GM20000 (cell line): ENCODE results near the gene ZNF787.

Source experiments
- DNase-seq: peaks from one replicate; pipeline ENCODE4 v3.0.0; 2012; ENCODE audit warnings: low spot score
- TF ChIP-seq, protein P1 (sequence below): IDR thresholded peaks from 2 replicates; pipeline ENCODE4 v1.5.1; 2012; ENCODE audit warnings: mild to moderate bottlenecking, control low read depth; ENCODE audit errors: extremely low read depth, missing control alignments

The ZNF787 gene

DNA sequence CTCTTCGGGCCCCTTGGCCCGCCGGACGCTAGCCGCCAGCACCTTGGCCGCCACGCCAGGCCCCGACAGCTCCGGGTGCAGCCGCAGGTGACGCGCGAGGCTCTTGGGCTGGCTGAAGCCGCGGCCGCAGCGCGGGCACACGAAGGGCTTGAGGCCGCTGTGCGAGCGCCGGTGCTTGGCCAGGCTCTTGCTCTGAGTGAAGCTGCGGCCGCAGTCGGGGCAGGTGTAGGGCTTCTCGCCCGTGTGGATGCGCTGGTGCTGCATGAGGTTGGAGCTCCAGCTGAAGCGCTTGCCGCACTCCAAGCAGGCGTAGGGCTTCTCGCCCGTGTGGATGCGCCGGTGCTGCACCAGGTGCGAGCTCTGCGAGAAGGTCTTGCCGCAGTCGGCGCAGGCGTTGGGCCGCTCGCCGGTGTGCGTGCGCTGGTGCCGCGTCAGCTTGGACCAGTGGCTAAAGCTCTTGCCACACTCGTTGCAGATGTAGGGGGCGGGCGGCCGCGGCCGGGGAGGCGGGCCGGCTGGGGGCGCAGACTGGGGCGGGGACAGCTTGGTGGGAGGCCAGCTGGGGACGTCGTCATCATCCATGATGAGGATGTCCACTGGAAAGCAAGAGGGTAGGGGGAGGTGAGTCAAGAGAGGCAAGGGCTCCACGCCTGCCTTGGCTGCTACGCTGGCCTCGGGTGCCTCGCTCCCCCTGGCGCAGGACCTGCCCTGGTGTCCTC lies 32.4 kb downstream of the ZNF787 start:
- TF ChIP-seq, protein P1, sequence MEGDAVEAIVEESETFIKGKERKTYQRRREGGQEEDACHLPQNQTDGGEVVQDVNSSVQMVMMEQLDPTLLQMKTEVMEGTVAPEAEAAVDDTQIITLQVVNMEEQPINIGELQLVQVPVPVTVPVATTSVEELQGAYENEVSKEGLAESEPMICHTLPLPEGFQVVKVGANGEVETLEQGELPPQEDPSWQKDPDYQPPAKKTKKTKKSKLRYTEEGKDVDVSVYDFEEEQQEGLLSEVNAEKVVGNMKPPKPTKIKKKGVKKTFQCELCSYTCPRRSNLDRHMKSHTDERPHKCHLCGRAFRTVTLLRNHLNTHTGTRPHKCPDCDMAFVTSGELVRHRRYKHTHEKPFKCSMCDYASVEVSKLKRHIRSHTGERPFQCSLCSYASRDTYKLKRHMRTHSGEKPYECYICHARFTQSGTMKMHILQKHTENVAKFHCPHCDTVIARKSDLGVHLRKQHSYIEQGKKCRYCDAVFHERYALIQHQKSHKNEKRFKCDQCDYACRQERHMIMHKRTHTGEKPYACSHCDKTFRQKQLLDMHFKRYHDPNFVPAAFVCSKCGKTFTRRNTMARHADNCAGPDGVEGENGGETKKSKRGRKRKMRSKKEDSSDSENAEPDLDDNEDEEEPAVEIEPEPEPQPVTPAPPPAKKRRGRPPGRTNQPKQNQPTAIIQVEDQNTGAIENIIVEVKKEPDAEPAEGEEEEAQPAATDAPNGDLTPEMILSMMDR: no peak
- DNase-seq: no peak

DNA sequence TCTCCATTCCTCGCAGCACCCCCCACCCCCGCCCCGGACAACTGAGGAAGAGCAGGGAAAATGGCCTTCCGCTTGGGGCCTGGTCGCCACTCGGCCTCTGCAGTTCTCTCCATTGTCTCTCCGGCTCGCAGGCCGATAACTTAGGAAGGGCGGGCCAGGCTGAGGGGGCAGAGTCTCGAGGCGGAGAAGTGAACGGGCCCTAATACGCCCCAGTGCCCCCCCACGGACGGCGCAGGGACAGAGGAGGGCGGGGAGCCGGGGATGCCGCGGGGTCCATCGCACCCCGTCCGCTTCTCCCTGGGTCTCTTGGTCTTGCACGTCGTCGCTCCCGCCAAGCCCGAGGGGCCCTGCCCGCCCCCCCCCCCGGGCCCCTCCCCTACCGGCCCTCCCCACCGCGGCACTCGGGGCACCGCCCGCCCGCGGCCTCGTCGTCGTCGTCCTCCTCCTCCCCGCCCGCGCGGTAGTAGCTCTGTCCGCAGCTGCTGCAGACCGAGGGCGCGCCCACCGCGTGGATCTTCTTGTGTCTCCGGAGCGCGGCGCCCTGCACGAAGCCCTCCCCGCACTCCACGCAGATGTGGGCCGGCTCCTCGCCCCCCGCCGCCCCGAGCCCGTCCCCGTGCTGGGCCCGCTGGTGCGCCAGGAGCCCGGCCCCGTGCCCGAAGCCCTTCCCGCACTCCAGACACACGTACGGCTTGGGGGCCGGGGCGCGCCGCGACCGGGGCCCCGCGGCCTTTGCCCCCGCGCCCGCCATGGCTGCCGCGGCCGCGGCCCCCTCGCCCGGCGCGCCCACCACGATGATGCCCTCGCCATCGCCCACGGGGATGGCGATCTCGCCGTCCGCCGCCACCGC lies 33.2 kb downstream of the ZNF787 start:
- TF ChIP-seq, protein P1: no peak
- no peak for DNase-seq

DNA sequence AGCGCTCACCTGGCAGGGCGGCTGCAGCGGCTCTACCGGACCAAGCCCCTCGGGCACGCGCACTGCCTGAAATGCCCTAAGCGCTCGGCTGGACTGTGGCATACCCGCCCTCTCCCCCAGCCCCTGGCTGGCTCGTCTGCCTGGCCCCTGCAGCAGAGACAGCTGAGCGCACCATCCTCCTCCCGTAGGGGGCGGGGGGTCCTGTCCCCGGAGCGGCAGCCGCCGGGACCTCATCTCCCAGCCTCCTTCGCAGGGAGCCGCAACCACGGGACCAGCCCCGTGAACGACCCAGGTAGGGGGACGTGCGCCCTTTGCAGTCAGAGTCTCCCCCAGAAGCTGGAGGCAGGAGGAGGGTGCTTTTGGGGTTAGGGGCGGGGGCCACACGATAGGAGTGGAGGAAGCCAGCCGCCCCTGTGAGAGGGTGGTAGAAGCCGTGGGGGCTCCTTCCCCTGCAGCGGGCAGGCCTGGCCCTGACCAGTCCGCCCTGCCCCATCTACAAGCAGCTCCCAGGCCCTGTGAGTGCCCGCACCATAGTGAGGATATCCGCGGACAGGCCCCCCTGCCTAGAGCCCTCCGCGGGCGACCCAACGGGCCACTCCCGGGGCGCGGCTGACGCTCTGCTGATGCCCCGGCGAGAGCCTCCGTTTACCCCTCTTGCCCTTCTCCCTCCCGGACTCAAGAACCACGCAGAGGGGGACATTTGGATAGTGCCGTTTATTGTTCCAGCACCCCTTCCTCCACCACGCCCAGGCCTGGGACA lies 34.2 kb downstream of the ZNF787 start:
- DNase-seq: peak; percentile 4
- TF ChIP-seq, protein P1: no peak

DNA sequence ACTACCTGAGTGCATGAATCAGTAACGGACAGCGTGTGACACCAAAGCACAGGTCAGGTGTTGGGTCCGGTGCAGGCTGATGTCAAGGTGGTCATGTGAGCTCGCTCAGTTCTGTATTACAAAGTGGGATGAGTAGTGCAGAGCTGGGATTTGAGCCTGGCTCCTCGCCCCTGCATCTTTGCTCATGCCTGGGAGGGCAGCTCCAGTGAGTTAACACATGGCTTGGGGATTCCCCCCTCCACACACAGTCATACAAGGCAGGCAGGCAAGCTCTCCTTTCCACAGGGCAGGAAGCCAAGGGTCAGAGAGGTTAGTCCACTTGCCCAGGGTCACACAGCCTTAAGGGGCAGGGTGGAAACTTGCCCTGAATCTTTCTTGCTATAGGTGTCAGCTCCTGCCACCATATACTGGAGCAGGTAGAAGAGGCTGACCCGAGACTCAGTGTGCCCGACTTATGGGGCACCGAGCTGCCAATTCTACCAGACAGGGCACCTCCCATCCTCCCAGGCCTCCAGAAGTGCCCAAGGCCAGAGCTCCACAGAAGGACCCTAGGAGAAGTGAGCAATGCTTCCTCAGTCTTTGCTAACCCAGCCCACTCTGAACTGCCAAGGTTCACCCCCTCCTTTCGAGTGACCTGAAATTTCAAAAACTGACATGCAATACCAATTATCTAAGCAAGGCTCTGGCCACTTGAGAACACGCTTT lies 35.4 kb downstream of the ZNF787 start:
- TF ChIP-seq, protein P1: no peak
- DNase-seq: peak; percentile 38

DNA sequence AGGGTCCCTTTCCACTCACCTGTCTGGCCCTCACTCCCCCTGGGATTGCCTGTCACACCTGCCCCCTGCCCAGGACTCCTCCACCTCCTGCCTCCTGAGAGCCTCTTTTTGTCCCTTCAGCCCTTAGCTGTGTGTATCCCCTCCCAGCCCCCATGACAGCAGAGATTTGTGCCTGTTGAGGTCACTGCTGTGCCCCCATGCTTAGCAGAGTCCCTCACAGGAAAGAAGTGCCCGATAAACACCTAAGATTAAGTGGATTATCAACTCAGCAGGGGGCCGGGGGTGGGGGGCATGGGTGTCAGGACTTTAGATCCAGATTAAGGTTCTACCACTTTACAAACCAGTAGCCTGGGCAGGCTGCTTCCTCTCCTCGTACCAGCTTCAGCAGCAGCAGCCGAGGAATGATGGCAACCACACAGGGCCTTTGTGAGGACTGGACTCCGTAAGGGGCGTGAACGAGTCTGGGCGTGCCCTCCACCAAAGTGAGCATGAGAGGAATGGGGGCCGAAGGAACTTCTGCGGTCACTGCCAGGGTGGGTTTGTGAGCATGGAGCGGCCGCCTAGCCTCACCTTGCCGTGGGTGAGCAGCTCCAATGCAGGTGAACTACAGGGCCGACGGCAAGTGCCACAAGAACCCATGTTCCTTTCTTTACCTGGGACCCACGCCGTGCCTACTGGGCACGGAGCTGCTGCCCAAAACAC lies 36.1 kb downstream of the ZNF787 start:
- TF ChIP-seq, protein P1: no peak
- DNase-seq: no peak

DNA sequence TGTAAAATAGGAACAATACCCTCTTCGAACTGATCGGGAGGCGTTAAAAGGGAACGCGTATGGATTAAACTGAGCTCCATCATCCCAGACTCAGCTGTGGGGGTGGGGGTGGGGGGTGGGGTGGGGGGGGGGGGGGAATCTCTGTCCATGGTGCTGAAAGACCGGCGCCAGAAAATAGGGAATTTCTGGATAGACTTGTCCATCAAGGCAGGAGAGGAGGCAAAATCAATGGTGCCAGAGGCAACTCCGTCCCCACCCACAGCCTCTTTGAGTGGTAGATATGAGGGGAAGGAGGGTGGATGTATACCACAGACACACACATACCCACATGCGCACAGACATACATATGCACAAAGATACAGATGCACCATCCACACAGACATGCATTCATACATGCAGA lies 37.4 kb downstream of the ZNF787 start:
- TF ChIP-seq, protein P1: no peak
- no peak for DNase-seq
